ENCODE data around the gene TDRD12. TPM values are rescaled to one million over a fixed set of nuclear protein-coding genes. Genes with fewer than 3 reads are reported as not detected.
"Not testable (repeated sequence)": the region's sequence is repeated elsewhere in the genome, so short reads cannot be mapped to it uniquely, and the experiment has no call there.

TDRD12 gene
- total and polyA plus RNA-seq, 4 donors = 0.40 to 0.93 (median 0.67) TPM

- not testable (repeated sequence) for H3K36me3 ChIP-seq (ENCODE audit: control insufficient read depth, insufficient read depth, low read length); H3K27me3 ChIP-seq (ENCODE audit: control insufficient read depth, insufficient read depth, low read length); H3K9me3 ChIP-seq (ENCODE audit: control insufficient read depth, insufficient read depth, low read length); H3K27ac ChIP-seq (ENCODE audit: low read depth, low read length); H3K4me3 ChIP-seq (ENCODE audit: low read depth, low read length); H3K4me1 ChIP-seq (ENCODE audit: control insufficient read depth, insufficient read depth, low read length); DNase-seq (ENCODE audit: low read depth in 4 of 6, low spot score in 6 of 6)
- WGBS (ENCODE audit: insufficient coverage) = no CpG with 5 or more reads among the region's 5 CpGs
These were observed 45.8 kb downstream of the TDRD12 start for GRCh38 chr19:32765365-32765764.

GRCh38 chr19:32767951-32768679, 48.5 kb downstream of the TDRD12 start:
- Histone ChIP-seq H3K36me3 (ENCODE audit: control insufficient read depth, insufficient read depth, low read length) (no peaks in the 10 kb centered on the region), H3K4me3 (ENCODE audit: low read depth, low read length) (no peak overlapping the region), H3K9me3 (ENCODE audit: control insufficient read depth, insufficient read depth, low read length) (no peaks in the 10 kb centered on the region), H3K4me1 (ENCODE audit: control insufficient read depth, insufficient read depth, low read length) (no peaks in the 10 kb centered on the region), H3K27me3 (ENCODE audit: control insufficient read depth, insufficient read depth, low read length) (no peaks in the 10 kb centered on the region), H3K27ac (ENCODE audit: low read depth, low read length) (no peak overlapping the region)
- DNase-seq (ENCODE audit: low read depth in 4 of 6, low spot score in 6 of 6) = no peak
- WGBS (ENCODE audit: insufficient coverage) = 93% methylated on average over 5 of the region's 6 CpGs

GRCh38 chr19:32771596-32771995, 52.0 kb downstream of the TDRD12 start:
- no peaks in the 10 kb centered on the region for H3K9me3 ChIP-seq (ENCODE audit: control insufficient read depth, insufficient read depth, low read length)
- H3K36me3 ChIP-seq (ENCODE audit: control insufficient read depth, insufficient read depth, low read length) = no peaks in the 10 kb centered on the region
- H3K27me3 ChIP-seq (ENCODE audit: control insufficient read depth, insufficient read depth, low read length) = no peaks in the 10 kb centered on the region
- no peak overlapping the region for H3K27ac ChIP-seq (ENCODE audit: low read depth, low read length)
- H3K4me1 ChIP-seq (ENCODE audit: control insufficient read depth, insufficient read depth, low read length) = no peaks in the 10 kb centered on the region
- no peak for DNase-seq (ENCODE audit: low read depth in 4 of 6, low spot score in 6 of 6)
- H3K4me3 ChIP-seq (ENCODE audit: low read depth, low read length) = no peak overlapping the region
- WGBS (ENCODE audit: insufficient coverage) = no CpG with 5 or more reads among the region's 5 CpGs

DNA sequence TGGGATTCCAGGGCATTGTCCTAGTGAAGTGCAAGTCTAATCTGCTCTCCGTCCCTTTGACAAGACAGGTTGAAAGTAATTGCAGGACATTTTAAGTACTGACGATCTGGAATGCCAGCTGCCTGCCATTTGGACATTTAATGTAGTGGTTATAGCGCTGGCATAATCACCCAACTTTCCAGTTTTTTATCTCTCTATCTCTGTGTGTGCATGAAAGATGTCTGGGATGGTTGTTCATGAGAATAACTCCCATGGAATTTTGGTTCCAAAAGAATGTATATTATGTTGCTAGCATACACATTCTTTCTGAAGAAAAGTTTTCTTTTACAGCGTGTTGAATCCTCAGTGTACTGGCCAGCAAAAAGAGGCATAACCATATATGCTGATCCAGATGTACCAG, 53.6 kb downstream of the TDRD12 start:
- Histone ChIP-seq H3K27ac (ENCODE audit: low read depth, low read length) (no peak overlapping the region), H3K4me1 (ENCODE audit: control insufficient read depth, insufficient read depth, low read length) (no peaks in the 10 kb centered on the region), H3K4me3 (ENCODE audit: low read depth, low read length) (no peak overlapping the region), H3K9me3 (ENCODE audit: control insufficient read depth, insufficient read depth, low read length) (no peaks in the 10 kb centered on the region), H3K36me3 (ENCODE audit: control insufficient read depth, insufficient read depth, low read length) (no peaks in the 10 kb centered on the region), H3K27me3 (ENCODE audit: control insufficient read depth, insufficient read depth, low read length) (no peaks in the 10 kb centered on the region)
- no peak for DNase-seq (ENCODE audit: low read depth in 4 of 6, low spot score in 6 of 6)
- 90% methylated on average over 2 of the region's 4 CpGs for WGBS (ENCODE audit: insufficient coverage)

DNA sequence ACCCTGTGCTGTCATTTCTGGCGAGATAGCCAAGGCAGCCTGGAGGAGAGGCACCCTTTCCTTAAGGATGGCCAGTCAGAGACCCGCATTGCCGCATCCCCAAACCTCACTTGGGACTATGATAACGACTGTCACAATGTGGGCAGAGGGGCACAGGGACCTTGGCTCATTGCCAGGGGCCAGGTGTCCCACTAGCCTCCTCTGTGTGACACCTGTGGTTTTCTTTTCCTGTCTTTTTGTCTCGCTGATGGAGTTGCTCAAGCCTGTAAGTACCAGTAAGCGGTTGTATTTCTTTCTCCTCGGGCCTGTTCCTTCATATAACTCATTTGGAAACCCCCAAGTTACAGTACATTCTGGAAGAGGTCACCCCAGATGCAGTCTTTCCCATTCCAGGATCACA, 59.5 kb downstream of the TDRD12 start:
- Histone ChIP-seq H3K4me3 (ENCODE audit: low read depth, low read length) (no peak overlapping the region), H3K27ac (ENCODE audit: low read depth, low read length) (no peak overlapping the region), H3K4me1 (ENCODE audit: control insufficient read depth, insufficient read depth, low read length) (no peaks in the 10 kb centered on the region), H3K27me3 (ENCODE audit: control insufficient read depth, insufficient read depth, low read length) (no peaks in the 10 kb centered on the region), H3K36me3 (ENCODE audit: control insufficient read depth, insufficient read depth, low read length) (no peaks in the 10 kb centered on the region), H3K9me3 (ENCODE audit: control insufficient read depth, insufficient read depth, low read length) (no peaks in the 10 kb centered on the region)
- DNase-seq (ENCODE audit: low read depth in 4 of 6, low spot score in 6 of 6) = no peak
- WGBS (ENCODE audit: insufficient coverage) = 73% methylated on average over 7 of the region's 7 CpGs

- 100% methylated on average over 1 of the region's 2 CpGs for WGBS (ENCODE audit: insufficient coverage)
- Histone ChIP-seq H3K4me3 (ENCODE audit: low read depth, low read length) (no peak overlapping the region), H3K27ac (ENCODE audit: low read depth, low read length) (no peak overlapping the region), H3K9me3 (ENCODE audit: control insufficient read depth, insufficient read depth, low read length) (peaks cover 1% of the 10 kb centered on the region), H3K4me1 (ENCODE audit: control insufficient read depth, insufficient read depth, low read length) (no peaks in the 10 kb centered on the region), H3K27me3 (ENCODE audit: control insufficient read depth, insufficient read depth, low read length) (no peaks in the 10 kb centered on the region), H3K36me3 (ENCODE audit: control insufficient read depth, insufficient read depth, low read length) (no peaks in the 10 kb centered on the region)
- no peak for DNase-seq (ENCODE audit: low read depth in 4 of 6, low spot score in 6 of 6)
These were observed 61.7 kb downstream of the TDRD12 start for GRCh38 chr19:32781280-32781679.

- not testable (repeated sequence) for H3K4me3 ChIP-seq (ENCODE audit: low read depth, low read length); H3K9me3 ChIP-seq (ENCODE audit: control insufficient read depth, insufficient read depth, low read length); DNase-seq (ENCODE audit: low read depth in 4 of 6, low spot score in 6 of 6); H3K36me3 ChIP-seq (ENCODE audit: control insufficient read depth, insufficient read depth, low read length); H3K27me3 ChIP-seq (ENCODE audit: control insufficient read depth, insufficient read depth, low read length); H3K4me1 ChIP-seq (ENCODE audit: control insufficient read depth, insufficient read depth, low read length); H3K27ac ChIP-seq (ENCODE audit: low read depth, low read length)
- no CpG with 5 or more reads among the region's 1 CpG for WGBS (ENCODE audit: insufficient coverage)
These were observed 62.5 kb downstream of the TDRD12 start for GRCh38 chr19:32782089-32782488.

DNA sequence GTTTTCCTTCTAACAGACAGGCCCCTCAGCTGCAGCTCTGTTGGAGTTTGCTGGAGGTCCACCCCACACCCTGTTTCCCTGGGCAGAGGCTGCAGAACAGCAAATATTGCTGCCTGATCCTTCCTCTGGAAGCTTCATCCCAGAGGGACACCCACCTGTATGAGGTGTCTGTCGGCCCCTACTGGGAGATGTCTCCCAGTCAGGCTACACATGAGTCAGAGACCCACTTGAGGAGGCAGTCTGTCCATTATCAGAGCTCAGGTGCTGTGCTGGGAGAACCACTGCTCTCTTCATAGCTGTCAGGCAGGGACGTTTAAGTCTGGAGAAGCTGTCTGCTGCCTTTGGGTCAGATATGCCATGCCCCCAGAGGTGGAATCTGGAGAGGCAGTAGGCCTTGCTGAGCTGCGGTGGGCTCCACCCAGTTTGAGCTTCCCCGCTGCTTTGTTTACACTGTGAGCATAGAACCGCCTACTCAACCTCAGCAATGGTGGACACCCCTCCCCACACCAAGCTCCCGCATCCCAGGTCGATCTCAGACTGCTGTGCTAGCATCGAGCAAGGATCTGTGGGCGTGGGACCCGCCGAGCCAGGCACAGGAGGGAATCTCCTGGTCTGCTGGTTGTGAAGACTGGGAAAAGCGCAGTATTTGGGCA, 67.7 kb downstream of the TDRD12 start:
- not testable (repeated sequence) for H3K4me3 ChIP-seq (ENCODE audit: low read depth, low read length); H3K9me3 ChIP-seq (ENCODE audit: control insufficient read depth, insufficient read depth, low read length); H3K4me1 ChIP-seq (ENCODE audit: control insufficient read depth, insufficient read depth, low read length); H3K27me3 ChIP-seq (ENCODE audit: control insufficient read depth, insufficient read depth, low read length); DNase-seq (ENCODE audit: low read depth in 4 of 6, low spot score in 6 of 6); H3K27ac ChIP-seq (ENCODE audit: low read depth, low read length); H3K36me3 ChIP-seq (ENCODE audit: control insufficient read depth, insufficient read depth, low read length)
- WGBS (ENCODE audit: insufficient coverage) = 60% methylated on average over 7 of the region's 12 CpGs

DNA sequence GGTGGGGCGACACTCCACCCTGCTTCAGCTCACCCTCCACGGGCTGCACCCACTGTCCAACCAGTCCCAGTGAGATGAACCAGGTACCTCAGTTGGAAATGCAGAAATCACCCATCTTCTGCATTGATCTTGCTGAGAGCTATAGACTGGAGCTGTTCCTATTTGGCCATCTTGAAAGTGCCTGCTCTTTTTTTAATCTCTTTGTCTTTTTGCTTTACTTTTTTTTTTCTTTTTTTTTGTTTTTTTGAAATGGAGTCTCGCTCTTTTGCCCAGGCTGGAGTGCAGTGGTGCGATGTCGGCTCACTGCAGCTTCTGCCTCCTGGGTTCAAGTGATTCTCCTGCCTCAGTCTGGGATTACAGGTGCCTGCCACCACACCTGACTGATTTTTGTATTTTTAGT, 68.3 kb downstream of the TDRD12 start:
- WGBS (ENCODE audit: insufficient coverage) = 100% methylated on average over 5 of the region's 5 CpGs
- H3K36me3 ChIP-seq (ENCODE audit: control insufficient read depth, insufficient read depth, low read length); H3K9me3 ChIP-seq (ENCODE audit: control insufficient read depth, insufficient read depth, low read length); H3K4me3 ChIP-seq (ENCODE audit: low read depth, low read length); H3K4me1 ChIP-seq (ENCODE audit: control insufficient read depth, insufficient read depth, low read length); H3K27me3 ChIP-seq (ENCODE audit: control insufficient read depth, insufficient read depth, low read length); DNase-seq (ENCODE audit: low read depth in 4 of 6, low spot score in 6 of 6); H3K27ac ChIP-seq (ENCODE audit: low read depth, low read length): not testable (repeated sequence)

GRCh38 chr19:32789429-32789828, 69.9 kb downstream of the TDRD12 start:
- DNase-seq (ENCODE audit: low read depth in 4 of 6, low spot score in 6 of 6) = no peak
- H3K9me3 ChIP-seq (ENCODE audit: control insufficient read depth, insufficient read depth, low read length) = peaks cover 1% of the 10 kb centered on the region
- no peaks in the 10 kb centered on the region for H3K36me3 ChIP-seq (ENCODE audit: control insufficient read depth, insufficient read depth, low read length)
- H3K4me1 ChIP-seq (ENCODE audit: control insufficient read depth, insufficient read depth, low read length) = no peaks in the 10 kb centered on the region
- 100% methylated on average over 10 of the region's 10 CpGs for WGBS (ENCODE audit: insufficient coverage)
- no peak overlapping the region for H3K27ac ChIP-seq (ENCODE audit: low read depth, low read length)
- H3K4me3 ChIP-seq (ENCODE audit: low read depth, low read length) = no peak overlapping the region
- H3K27me3 ChIP-seq (ENCODE audit: control insufficient read depth, insufficient read depth, low read length) = no peaks in the 10 kb centered on the region

All from spinal cord (tissue), 10 donors.